HEK293 (cell line): ENCODE data around the gene HES5.

Source experiments
- CTCF ChIA-PET: fragments of 350-600 bp; formaldehyde crosslinking; extraction: SDS; loops from one replicate; lab custom pipeline; 2021; ENCODE audit warnings: antibody characterized with exemption; lab: Yijun Ruan, JAX
- POLR2A ChIA-PET: fragments of 300-600 bp; formaldehyde crosslinking; extraction: SDS; loops from one replicate; lab custom pipeline; 2020; ENCODE audit warnings: antibody characterized with exemption, inconsistent platforms; lab: Yijun Ruan, JAX
- H3K27ac ChIP-seq: fragments of 200-500 bp; sonication (Bioruptor generic); 2 replicates; pipeline ENCODE4 v1.5.1; 2014; ENCODE audit warnings: low read depth, low read length, control low read depth, inconsistent platforms; ENCODE audit errors: extremely low read depth
- H3K36me3 ChIP-seq, 2 experiments: fragments of 200-500 bp in 1 of 2; sonication (Bioruptor generic) in 1 of 2; 1 replicate in 1 of 2; 2 replicates in 1 of 2; pipeline ENCODE4 v1.5.1; 2014 to 2017; ENCODE audit warnings: inconsistent platforms in 2 of 2, low read length in 2 of 2; ENCODE audit not compliant: control insufficient read depth in 2 of 2, insufficient read depth in 1 of 2
- H3K4me1 ChIP-seq: fragments of 200-500 bp; sonication (Bioruptor generic); 2 replicates; pipeline ENCODE4 v1.5.1; 2014; ENCODE audit warnings: mild to moderate bottlenecking, low read length, inconsistent platforms; ENCODE audit not compliant: control insufficient read depth, insufficient read depth
- H3K4me3 ChIP-seq: 2 replicates; pipeline ENCODE4 v1.5.1; 2011; ENCODE audit warnings: low read depth, mild to moderate bottlenecking, control low read depth, low read length, moderate library complexity
- H3K9me3 ChIP-seq: fragments of 200-500 bp; sonication (Bioruptor generic); 2 replicates; pipeline ENCODE4 v1.5.1; 2014; ENCODE audit warnings: low read depth, low read length, inconsistent platforms; ENCODE audit not compliant: control insufficient read depth, insufficient read depth
- GFI1B ChIP-seq: fragments of 450-650 bp; formaldehyde crosslinking; IDR thresholded peaks from 2 replicates; pipeline ENCODE4 v1.5.1; 2016; ENCODE audit warnings: missing biosample characterization, missing genetic modification characterization
- HOXC10 ChIP-seq: sonication (generic); formaldehyde crosslinking; IDR thresholded peaks from 2 replicates; pipeline ENCODE4 v1.8.1; 2023; ENCODE audit warnings: mild to moderate bottlenecking, missing genetic modification reagents
- KLF9 ChIP-seq: fragments of 450-650 bp; formaldehyde crosslinking; IDR thresholded peaks from 2 replicates; pipeline ENCODE4 v1.5.1; 2016; ENCODE audit warnings: missing biosample characterization, missing genetic modification characterization, low read depth
- ZFHX2 ChIP-seq: fragments of 450-650 bp; formaldehyde crosslinking; conservative IDR thresholded peaks from 2 replicates; pipeline ENCODE4 v1.5.1; 2016; ENCODE audit warnings: missing biosample characterization, missing genetic modification characterization
- ZNF121 ChIP-seq: fragments of 450-650 bp; formaldehyde crosslinking; IDR thresholded peaks from 2 replicates; pipeline ENCODE4 v1.5.1; 2016; ENCODE audit warnings: missing biosample characterization, missing genetic modification characterization
- ZNF132 ChIP-seq: fragments of 450-650 bp; formaldehyde crosslinking; IDR thresholded peaks from 2 replicates; pipeline ENCODE4 v1.5.1; 2017; ENCODE audit warnings: missing biosample characterization, missing genetic modification characterization, borderline replicate concordance
- ZNF157 ChIP-seq: fragments of 450-650 bp; formaldehyde crosslinking; IDR thresholded peaks from 2 replicates; pipeline ENCODE4 v1.5.1; 2016; ENCODE audit warnings: missing biosample characterization, missing genetic modification characterization
- ZNF2 ChIP-seq: fragments of 450-650 bp; formaldehyde crosslinking; IDR thresholded peaks from 2 replicates; pipeline ENCODE4 v1.5.1; 2016; ENCODE audit warnings: missing biosample characterization, missing genetic modification characterization
- ZNF211 ChIP-seq: fragments of 450-650 bp; formaldehyde crosslinking; IDR thresholded peaks from 2 replicates; pipeline ENCODE4 v1.5.1; 2016; ENCODE audit warnings: low read depth, missing biosample characterization, missing genetic modification characterization
- ZNF221 ChIP-seq: fragments of 450-650 bp; formaldehyde crosslinking; IDR thresholded peaks from 2 replicates; pipeline ENCODE4 v1.5.1; 2017; ENCODE audit warnings: missing biosample characterization, missing genetic modification characterization, borderline replicate concordance
- ZNF37A ChIP-seq: fragments of 450-650 bp; IDR thresholded peaks from 2 replicates; pipeline ENCODE4 v1.5.1; 2018; ENCODE audit warnings: missing biosample characterization, missing genetic modification characterization
- ZNF423 ChIP-seq: fragments of 450-650 bp; formaldehyde crosslinking; IDR thresholded peaks from 2 replicates; pipeline ENCODE4 v1.5.1; 2016; ENCODE audit warnings: missing biosample characterization, missing genetic modification characterization
- ZNF510 ChIP-seq: fragments of 450-650 bp; formaldehyde crosslinking; IDR thresholded peaks from 2 replicates; pipeline ENCODE4 v1.5.1; 2018; ENCODE audit warnings: mild to moderate bottlenecking, missing genetic modification characterization, missing biosample characterization; ENCODE audit not compliant: insufficient replicate concordance
- ZNF549 ChIP-seq: fragments of 450-650 bp; IDR thresholded peaks from 2 replicates; pipeline ENCODE4 v1.5.1; 2018; ENCODE audit warnings: missing biosample characterization, missing genetic modification characterization, mild to moderate bottlenecking, inconsistent platforms, moderate library complexity
- ZNF555 ChIP-seq: fragments of 450-650 bp; formaldehyde crosslinking; conservative IDR thresholded peaks from 2 replicates; pipeline ENCODE4 v1.5.1; 2017; ENCODE audit warnings: missing biosample characterization, mild to moderate bottlenecking, missing genetic modification characterization, inconsistent platforms
- ZNF600 ChIP-seq: fragments of 450-650 bp; formaldehyde crosslinking; IDR thresholded peaks from 2 replicates; pipeline ENCODE4 v1.5.1; 2016; ENCODE audit warnings: missing biosample characterization, missing genetic modification characterization
- ZNF610 ChIP-seq: fragments of 450-650 bp; formaldehyde crosslinking; IDR thresholded peaks from 2 replicates; pipeline ENCODE4 v1.5.1; 2016; ENCODE audit warnings: missing biosample characterization, missing genetic modification characterization, borderline replicate concordance
- ZNF626 ChIP-seq: fragments of 450-650 bp; sonication (Bioruptor Pico); formaldehyde crosslinking; IDR thresholded peaks from 2 replicates; pipeline ENCODE4 v1.5.1; 2018; ENCODE audit warnings: missing biosample characterization, missing genetic modification characterization, inconsistent platforms
- ZNF629 ChIP-seq: fragments of 450-650 bp; formaldehyde crosslinking; IDR thresholded peaks from 2 replicates; pipeline ENCODE4 v1.5.1; 2017; ENCODE audit warnings: missing biosample characterization, missing genetic modification characterization
- ZNF660 ChIP-seq: fragments of 450-650 bp; IDR thresholded peaks from 2 replicates; pipeline ENCODE4 v1.5.1; 2018; ENCODE audit warnings: missing biosample characterization, mild to moderate bottlenecking, missing genetic modification characterization
- ZNF677 ChIP-seq: fragments of 450-650 bp; IDR thresholded peaks from 2 replicates; pipeline ENCODE4 v1.5.0; 2018; ENCODE audit warnings: missing biosample characterization, mild to moderate bottlenecking, missing genetic modification characterization, moderate library complexity
- ZXDB ChIP-seq: fragments of 450-650 bp; formaldehyde crosslinking; IDR thresholded peaks from 2 replicates; pipeline ENCODE4 v1.5.1; 2016; ENCODE audit warnings: missing biosample characterization, missing genetic modification characterization
- TF ChIP-seq, protein P1 (sequence below): fragments of 450-650 bp; formaldehyde crosslinking; IDR thresholded peaks from 2 replicates; pipeline ENCODE4 v1.5.1; 2016; ENCODE audit warnings: missing biosample characterization, missing genetic modification characterization
- TF ChIP-seq, protein P2 (sequence below): fragments of 450-650 bp; formaldehyde crosslinking; IDR thresholded peaks from 2 replicates; pipeline ENCODE4 v1.5.1; 2016; ENCODE audit warnings: missing biosample characterization, missing genetic modification characterization, borderline replicate concordance
- TF ChIP-seq, protein P3 (sequence below): fragments of 450-650 bp; formaldehyde crosslinking; IDR thresholded peaks from 2 replicates; pipeline ENCODE4 v1.5.1; 2016; ENCODE audit warnings: missing biosample characterization, missing genetic modification characterization

HES5 gene

DNA sequence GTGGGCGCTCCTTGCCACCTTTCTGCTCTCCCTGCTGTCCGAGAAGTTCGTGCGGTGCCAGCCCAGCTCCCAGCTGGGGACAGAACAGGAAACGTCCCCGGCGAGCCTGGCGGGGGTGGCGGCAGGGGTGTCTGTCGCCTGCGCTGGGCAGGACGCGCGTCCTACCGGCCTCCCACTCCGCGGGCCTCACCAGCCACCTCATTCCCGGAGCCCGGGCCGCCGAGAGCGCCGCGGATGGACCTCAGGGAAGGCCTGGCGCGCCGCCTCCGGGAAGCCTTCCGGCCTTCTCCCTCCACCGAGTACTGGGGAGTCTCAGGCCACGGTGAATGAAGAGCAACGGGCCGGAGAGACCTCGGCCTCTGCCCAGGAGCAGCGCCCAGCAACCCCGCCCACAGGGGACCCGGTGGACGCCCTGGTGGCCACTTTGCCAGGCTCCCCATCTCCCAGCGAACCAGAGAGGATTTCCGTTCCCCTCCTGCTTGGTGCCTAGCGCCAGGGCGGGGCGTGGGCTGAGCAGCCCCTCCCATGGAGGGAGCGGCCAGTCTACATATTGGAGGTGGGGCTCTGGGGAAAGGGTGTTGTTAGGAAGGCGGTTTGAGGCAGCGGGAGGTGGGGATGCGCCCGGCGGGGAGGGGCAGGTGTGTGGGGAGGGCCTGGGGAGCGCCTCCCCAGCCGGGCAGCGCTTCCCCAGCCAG, 16.6 kb upstream of the HES5 start (continued):
- TF ChIP-seq ZXDB (peak; percentile 38; the same call in 1 of the 2 replicates), HOXC10 (CRISPR knock-in tag) (no peak), ZNF37A (tag by site-specific recombination) (no peak), ZNF677 (tag by site-specific recombination) (peak; percentile 18; the same call in 1 of the 2 replicates), ZNF121 (peak; percentile 47; the same call in 1 of the 2 replicates), ZNF549 (tag by site-specific recombination) (no peak), ZFHX2 (tag by site-specific recombination) (peak; percentile 83), ZNF660 (tag by site-specific recombination) (no peak), ZNF626 (tag by site-specific recombination) (no peak), GFI1B (no peak), ZNF555 (no peak), ZNF629 (no peak), ZNF510 (tag by site-specific recombination) (no peak), KLF9 (peak; percentile 76), ZNF423 (0 out of 2 replicates have a peak, but pooled peaks have one; percentile 30), ZNF157 (0 out of 2 replicates have a peak, but pooled peaks have one; percentile 11), ZNF610 (peak; percentile 88; the same call in 1 of the 2 replicates), ZNF600 (tag by site-specific recombination) (peak; percentile 6), ZNF221 (tag by site-specific recombination) (no peak)
- TF ChIP-seq, protein P1, sequence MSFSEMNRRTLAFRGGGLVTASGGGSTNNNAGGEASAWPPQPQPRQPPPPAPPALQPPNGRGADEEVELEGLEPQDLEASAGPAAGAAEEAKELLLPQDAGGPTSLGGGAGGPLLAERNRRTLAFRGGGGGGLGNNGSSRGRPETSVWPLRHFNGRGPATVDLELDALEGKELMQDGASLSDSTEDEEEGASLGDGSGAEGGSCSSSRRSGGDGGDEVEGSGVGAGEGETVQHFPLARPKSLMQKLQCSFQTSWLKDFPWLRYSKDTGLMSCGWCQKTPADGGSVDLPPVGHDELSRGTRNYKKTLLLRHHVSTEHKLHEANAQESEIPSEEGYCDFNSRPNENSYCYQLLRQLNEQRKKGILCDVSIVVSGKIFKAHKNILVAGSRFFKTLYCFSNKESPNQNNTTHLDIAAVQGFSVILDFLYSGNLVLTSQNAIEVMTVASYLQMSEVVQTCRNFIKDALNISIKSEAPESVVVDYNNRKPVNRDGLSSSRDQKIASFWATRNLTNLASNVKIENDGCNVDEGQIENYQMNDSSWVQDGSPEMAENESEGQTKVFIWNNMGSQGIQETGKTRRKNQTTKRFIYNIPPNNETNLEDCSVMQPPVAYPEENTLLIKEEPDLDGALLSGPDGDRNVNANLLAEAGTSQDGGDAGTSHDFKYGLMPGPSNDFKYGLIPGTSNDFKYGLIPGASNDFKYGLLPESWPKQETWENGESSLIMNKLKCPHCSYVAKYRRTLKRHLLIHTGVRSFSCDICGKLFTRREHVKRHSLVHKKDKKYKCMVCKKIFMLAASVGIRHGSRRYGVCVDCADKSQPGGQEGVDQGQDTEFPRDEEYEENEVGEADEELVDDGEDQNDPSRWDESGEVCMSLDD (tag by site-specific recombination) = peak; percentile 62; the same call in 1 of the 2 replicates
- TF ChIP-seq, protein P2, sequence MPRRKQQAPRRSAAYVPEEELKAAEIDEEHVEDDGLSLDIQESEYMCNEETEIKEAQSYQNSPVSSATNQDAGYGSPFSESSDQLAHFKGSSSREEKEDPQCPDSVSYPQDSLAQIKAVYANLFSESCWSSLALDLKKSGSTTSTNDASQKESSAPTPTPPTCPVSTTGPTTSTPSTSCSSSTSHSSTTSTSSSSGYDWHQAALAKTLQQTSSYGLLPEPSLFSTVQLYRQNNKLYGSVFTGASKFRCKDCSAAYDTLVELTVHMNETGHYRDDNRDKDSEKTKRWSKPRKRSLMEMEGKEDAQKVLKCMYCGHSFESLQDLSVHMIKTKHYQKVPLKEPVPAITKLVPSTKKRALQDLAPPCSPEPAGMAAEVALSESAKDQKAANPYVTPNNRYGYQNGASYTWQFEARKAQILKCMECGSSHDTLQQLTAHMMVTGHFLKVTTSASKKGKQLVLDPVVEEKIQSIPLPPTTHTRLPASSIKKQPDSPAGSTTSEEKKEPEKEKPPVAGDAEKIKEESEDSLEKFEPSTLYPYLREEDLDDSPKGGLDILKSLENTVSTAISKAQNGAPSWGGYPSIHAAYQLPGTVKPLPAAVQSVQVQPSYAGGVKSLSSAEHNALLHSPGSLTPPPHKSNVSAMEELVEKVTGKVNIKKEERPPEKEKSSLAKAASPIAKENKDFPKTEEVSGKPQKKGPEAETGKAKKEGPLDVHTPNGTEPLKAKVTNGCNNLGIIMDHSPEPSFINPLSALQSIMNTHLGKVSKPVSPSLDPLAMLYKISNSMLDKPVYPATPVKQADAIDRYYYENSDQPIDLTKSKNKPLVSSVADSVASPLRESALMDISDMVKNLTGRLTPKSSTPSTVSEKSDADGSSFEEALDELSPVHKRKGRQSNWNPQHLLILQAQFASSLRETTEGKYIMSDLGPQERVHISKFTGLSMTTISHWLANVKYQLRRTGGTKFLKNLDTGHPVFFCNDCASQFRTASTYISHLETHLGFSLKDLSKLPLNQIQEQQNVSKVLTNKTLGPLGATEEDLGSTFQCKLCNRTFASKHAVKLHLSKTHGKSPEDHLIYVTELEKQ (tag by site-specific recombination) = no peak

DNA sequence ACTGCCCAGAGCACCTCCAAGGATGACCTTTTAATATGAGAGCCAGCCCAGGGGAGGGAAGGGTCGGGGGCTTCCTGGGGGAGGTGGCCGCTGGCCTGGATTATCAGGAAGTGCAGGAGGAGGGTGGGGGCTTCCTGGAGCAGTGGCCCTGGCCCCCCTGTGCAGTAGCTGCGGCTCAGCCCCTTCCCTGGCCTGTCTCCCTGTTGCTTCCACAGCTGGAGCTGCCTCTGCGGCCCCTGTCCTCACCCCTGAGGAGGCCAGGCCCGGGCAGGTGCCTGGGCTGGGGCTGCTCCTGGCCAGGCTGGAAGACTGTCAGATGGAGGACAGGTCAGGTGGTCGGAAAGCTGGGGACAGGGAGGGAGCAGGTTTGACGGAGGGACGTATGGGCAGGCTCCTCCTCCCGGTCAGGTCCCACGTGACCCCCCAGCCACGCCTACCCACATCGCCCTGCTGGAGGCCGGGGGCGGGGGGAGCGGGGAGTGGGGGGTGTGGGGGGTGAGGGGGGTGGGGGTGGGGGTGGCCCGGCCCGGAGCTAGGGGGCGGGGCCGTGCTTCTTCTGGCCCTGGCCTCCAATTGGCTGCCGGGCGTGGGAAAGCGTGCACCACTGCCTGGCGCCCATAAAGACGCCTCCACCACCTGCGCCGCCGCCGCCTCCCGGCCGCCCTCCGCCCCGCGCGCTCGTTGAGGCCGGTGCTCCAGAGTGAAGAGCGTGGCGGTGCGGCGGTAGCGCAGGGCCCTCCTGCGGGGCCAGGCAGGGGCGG, 15.9 kb upstream of the HES5 start:
- Histone ChIP-seq H3K4me1 (peaks cover 6% of the 10 kb centered on the region), H3K27ac (peak overlapping the region; percentile 73; the same call in 1 of the 2 replicates)
- TF ChIP-seq ZNF2 (no peak), ZNF211 (no peak), ZNF132 (tag by site-specific recombination) (no peak)
- TF ChIP-seq, protein P3, sequence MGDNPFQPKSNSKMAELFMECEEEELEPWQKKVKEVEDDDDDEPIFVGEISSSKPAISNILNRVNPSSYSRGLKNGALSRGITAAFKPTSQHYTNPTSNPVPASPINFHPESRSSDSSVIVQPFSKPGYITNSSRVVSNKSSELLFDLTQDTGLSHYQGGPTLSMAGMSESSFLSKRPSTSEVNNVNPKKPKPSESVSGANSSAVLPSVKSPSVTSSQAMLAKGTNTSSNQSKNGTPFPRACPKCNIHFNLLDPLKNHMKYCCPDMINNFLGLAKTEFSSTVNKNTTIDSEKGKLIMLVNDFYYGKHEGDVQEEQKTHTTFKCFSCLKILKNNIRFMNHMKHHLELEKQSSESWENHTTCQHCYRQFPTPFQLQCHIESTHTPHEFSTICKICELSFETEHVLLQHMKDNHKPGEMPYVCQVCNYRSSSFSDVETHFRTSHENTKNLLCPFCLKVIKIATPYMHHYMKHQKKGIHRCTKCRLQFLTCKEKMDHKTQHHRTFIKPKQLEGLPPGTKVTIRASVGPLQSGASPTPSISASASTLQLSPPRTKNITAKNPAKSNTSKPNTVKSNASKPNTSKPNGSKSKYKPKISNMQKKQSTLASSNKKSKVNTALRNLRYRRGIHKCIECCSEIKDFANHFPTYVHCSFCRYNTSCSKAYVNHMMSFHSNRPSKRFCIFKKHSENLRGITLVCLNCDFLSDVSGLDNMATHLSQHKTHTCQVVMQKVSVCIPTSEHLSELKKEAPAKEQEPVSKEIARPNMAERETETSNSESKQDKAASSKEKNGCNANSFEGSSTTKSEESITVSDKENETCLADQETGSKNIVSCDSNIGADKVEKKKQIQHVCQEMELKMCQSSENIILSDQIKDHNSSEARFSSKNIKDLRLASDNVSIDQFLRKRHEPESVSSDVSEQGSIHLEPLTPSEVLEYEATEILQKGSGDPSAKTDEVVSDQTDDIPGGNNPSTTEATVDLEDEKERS = no peak

More for the DNA sequence above, 15.9 kb upstream of the HES5 start:
- ChIA-PET POLR2A (interaction anchor here (0.6 to 2.9 kb wide), 18 partner anchors 10 to 641 kb away, joined by 3 to 33 read pairs (median 4); partner anchors contain the start of genes MORN1, PANK4, PEX10 and RER1), CTCF (interaction anchor here (0.6 to 3.8 kb wide), 4 partner anchors 21 to 139 kb away, joined by 3 to 31 read pairs (median 12); partner anchors contain the start of gene PANK4)
- Histone ChIP-seq H3K9me3 (no peaks in the 10 kb centered on the region), H3K36me3 (no peaks in the 10 kb centered on the region), H3K4me3 (peak overlapping the region; percentile 41)
